Measurements from ENCODE around the gene CUEDC2. TPM values are rescaled to one million over a fixed set of nuclear protein-coding genes. Genes with fewer than 3 reads are reported as not detected.

Gene CUEDC2
- total and polyA plus RNA-seq, 10 of the 15 experiments (the other 5 are each of a cell fraction or from before 2014, with no cell fraction given), result 20.4 to 121 (median 75.0) TPM

- Histone ChIP-seq H3K27me3 (replicated peaks in 1 of 2; ENCODE audit: control insufficient read depth in 2 of 2, insufficient read depth in 2 of 2, low read length in 1 of 2) (no peaks in the 10 kb centered on the region), H3K9ac (ENCODE audit: control insufficient read depth, insufficient read depth, low read length) (no peak overlapping the region), H3K9me3 (replicated peaks; ENCODE audit: control insufficient read depth, insufficient read depth, low read length) (no peaks in the 10 kb centered on the region), H3K4me2 (ENCODE audit: control insufficient read depth, insufficient read depth) (no peak overlapping the region), H2AFZ (ENCODE audit: control insufficient read depth, low read depth, low read length) (no peak overlapping the region), H4K20me1 (ENCODE audit: control insufficient read depth, insufficient read depth) (no peaks in the 10 kb centered on the region), H3K4me1 (ENCODE audit: control insufficient read depth, insufficient read depth, low read length) (peaks cover 13% of the 10 kb centered on the region), H3K27ac (ENCODE audit: control insufficient read depth, insufficient read depth) (no peak overlapping the region), H3K79me2 (ENCODE audit: control insufficient read depth, insufficient read depth, low read length) (no peaks in the 10 kb centered on the region), H3K36me3 (ENCODE audit: control insufficient read depth in 2 of 2, insufficient read depth in 2 of 2, low read length in 1 of 2) (peaks cover 11 to 19% of the 10 kb centered on the region in 2 experiments), H3K4me3 (no peak overlapping the region)
- no peak for ATAC-seq
- ChIA-PET RAD21 (ENCODE audit: unreplicated experiment) (no interaction called here), POLR2A (no interaction called here), CTCF (interaction anchor here (2.3 to 4.3 kb wide), 2 partner anchors 14 to 31 kb away, joined by 12 to 52 read pairs; partner anchors contain the start of gene NFKB2), SMC1A (ENCODE audit: uncharacterized antibody, unreplicated experiment) (interaction anchor here (0.7 kb wide), 1 partner anchor 12 kb away, joined by 3 read pairs; no protein-coding TSS in a partner anchor)
- no peak for FAIRE-seq
- DNase-seq (ENCODE audit: low read depth, low spot score), result no peak
- 92% methylated on average over 7 of the region's 8 CpGs for WGBS (ENCODE audit: insufficient coverage, insufficient replicate concordance, low lambda C conversion rate, missing lambda C conversion rate)
- no TSS peak for BruUV-seq (replicated peaks)
- in situ Hi-C loops (cut with MboI) (no loop called here), intact Hi-C loops (cut with micrococcal nuclease; ENCODE audit: unreplicated experiment) (no loop called here)
- TF ChIP-seq ZBTB11 (CRISPR knock-in tag; IDR thresholded peaks at IDR 0.05), result no peak
- no peak for TF ChIP-seq RELA (IDR thresholded peaks at IDR 0.05; ENCODE audit: borderline replicate concordance, partially characterized antibody)
- no peak for TF ChIP-seq ZNF384 (IDR thresholded peaks at IDR 0.05; ENCODE audit: borderline replicate concordance, low read depth, low read length)
- no peak for TF ChIP-seq PAX8 (IDR thresholded peaks at IDR 0.05)
- no peak for TF ChIP-seq SPI1 (IDR thresholded peaks at IDR 0.05; ENCODE audit: borderline replicate concordance, insufficient read depth, low read depth, low read length)
- no peak for TF ChIP-seq SIN3A (IDR thresholded peaks at IDR 0.05; ENCODE audit: low read depth, low read length)
Measured at GRCh38 chr10:102382871-102383270, 49.5 kb downstream of the CUEDC2 start.
